GM21717 (cell line): Measurements from ENCODE around the gene PIBF1.
"Not testable (repeated sequence)": the region's sequence is repeated elsewhere in the genome, so short reads cannot be mapped to it uniquely, and the experiment has no call there.

Experiments used
- ATAC-seq: cut with Tn5 transposase; IDR thresholded peaks from one replicate; pipeline ENCODE4 v1.9.1; 2021; ENCODE audit warnings: mild to moderate bottlenecking, moderate library complexity; ENCODE audit not compliant: unreplicated experiment

Gene PIBF1

GRCh38 chr13:72781451-72782439 lies at the start of gene PIBF1, which contains the start of gene DIS3:
Gene PIBF1 (plus strand): TSS chr13:72782133. CDS start chr13:72783470, 1,337 bp downstream.
Gene DIS3 (minus strand): TSS chr13:72781900. CDS start chr13:72781832, 68 bp downstream.
- ATAC-seq: peak; percentile 98

GRCh38 chr13:72737033-72737432 lies 44.9 kb upstream of the PIBF1 start:
- no peak for ATAC-seq

GRCh38 chr13:72740015-72740414 lies 41.9 kb upstream of the PIBF1 start:
- no peak for ATAC-seq

DNA sequence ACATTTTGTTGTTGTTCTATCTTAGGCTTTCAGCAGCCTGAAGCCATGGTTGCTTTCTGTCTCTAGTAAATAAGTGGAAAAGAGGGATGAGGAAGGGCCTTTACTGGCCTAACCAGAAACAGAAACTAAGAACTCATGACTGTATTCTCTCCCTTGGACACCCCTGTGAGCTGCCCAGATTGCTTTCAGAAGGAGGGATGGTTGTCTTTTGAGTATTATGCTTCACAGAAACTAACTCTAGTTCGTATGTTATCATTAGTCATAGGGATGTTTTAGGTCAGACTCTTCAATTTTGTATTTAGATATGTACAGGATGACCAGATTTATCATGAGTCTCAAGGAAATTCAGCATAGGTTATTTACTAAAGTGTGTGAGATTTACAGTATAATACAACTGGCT lies 36.7 kb upstream of the PIBF1 start:
- peak; percentile 82 for ATAC-seq

DNA sequence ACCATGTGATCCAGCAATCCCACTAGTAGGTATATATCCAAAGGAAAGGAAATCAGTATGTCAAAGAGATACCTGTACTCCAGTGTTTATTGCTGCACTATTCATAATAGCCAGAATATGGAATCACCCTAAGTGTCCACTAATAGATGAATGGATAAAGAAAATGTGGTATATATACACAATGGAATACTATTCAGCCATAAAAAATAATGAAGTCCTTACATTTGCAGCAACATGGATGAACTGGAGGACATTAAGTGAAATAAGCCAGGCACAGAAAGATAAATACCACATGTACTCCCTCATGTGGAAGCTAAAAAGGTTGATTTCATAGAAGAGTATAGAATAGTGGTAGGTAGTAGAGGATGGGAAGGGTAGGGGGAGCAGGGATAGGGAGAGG lies 30.7 kb upstream of the PIBF1 start:
- no peak for ATAC-seq

- ATAC-seq: no peak
Measured at GRCh38 chr13:72754111-72754510, 27.8 kb upstream of the PIBF1 start.

DNA sequence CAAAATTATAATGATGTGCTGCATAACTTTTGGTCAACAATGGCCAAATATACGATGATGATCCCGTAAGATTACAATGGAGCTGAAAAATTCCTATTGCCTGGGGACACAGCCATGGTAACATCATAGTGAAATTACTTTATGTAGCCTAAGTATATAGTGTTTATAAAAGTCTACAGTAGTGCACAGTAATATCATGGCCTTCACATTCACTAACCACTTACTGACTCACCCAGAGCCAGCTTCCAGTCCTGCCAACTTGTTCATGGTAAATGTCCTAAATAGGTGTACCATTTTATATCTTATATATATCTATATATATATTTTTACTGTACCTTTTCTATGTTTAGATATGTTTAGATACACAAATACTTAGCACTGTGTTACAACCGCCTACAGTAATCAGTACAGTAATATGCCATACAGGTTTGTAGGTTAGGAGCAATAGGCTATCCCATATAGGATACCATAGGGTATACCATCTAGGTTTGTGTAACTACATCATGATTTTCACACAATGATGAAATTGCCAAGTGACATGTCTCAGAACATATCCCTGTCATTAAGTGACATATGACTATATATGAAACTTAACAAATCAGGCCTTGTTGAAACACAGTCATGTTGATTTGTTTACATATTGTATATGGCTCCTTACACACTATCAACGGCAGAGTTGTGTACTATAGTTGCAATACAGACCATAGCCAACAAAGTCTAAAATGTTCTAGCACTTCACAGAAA lies 24.0 kb upstream of the PIBF1 start:
- no peak for ATAC-seq

- ATAC-seq: no peak
Measured at GRCh38 chr13:72760189-72760588, 21.7 kb upstream of the PIBF1 start.

- no peak for ATAC-seq
Measured at GRCh38 chr13:72763411-72763810, 18.5 kb upstream of the PIBF1 start.

DNA sequence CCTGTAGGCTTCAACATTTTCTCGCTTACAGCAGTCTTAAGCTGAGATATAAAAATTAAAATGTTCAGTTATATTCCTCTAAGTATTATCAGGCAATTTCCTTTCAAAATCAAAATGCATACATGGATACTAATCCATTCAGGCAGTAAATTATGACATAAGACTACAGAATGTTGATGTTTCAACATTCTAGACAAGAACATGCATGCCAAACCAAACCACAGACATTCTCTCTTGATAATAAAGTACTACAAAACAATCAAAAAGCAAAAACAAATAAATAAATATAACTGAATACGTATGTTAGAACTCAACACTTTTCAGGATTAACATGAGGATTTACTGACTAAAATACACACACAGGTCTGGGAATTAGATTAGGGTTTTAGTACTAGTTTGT lies 7.9 kb upstream of the PIBF1 start:
- ATAC-seq: no peak

- no peak for ATAC-seq
Measured at GRCh38 chr13:72782717-72783116, 784 bp downstream of the PIBF1 start.

- not testable (repeated sequence) for ATAC-seq
Measured at GRCh38 chr13:72784679-72785078, 2.7 kb downstream of the PIBF1 start.

DNA sequence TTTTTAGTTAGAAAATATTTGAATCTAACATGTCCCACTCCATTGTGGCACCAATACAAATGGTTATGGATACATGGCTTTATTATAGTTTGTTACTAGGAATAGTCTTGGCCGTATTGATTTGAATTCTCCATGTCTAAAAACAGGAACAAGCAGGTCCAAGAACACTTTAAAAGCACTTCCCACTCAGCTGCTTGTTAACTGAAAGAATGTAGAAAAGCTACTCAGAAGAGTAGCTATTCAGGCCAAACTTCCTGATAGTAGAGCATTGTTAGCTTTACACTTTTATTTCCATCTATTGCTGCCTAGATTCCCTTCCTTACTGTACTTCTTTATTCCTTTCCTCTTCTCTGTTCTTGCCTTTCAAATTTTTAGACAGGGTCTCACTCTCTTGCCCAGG lies 6.9 kb downstream of the PIBF1 start:
- no peak for ATAC-seq

GRCh38 chr13:72792640-72793039 lies 10.7 kb downstream of the PIBF1 start:
- ATAC-seq: no peak

DNA sequence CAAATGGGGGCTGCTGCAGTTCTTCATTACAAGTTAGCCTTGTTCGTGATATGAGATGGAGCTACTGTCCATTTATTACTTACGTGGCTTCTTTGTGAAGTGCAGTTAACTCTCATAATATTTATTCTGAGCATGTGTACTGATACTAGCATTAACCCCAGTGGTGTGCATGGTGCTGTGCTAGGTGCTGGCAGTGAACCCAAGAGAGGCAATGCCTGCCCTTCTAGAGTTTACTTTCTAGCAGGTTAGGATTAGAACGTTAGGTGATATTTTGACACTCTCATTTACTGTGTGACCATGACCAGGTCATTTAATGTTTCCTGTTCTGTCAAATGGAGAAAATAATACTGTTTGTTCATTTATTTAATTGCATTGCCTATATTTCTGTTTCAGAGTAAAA lies 16.9 kb downstream of the PIBF1 start:
- no peak for ATAC-seq

GRCh38 chr13:72804301-72804700 lies 22.4 kb downstream of the PIBF1 start:
- no peak for ATAC-seq

GRCh38 chr13:72805676-72806346 lies 23.9 kb downstream of the PIBF1 start:
- ATAC-seq: no peak

DNA sequence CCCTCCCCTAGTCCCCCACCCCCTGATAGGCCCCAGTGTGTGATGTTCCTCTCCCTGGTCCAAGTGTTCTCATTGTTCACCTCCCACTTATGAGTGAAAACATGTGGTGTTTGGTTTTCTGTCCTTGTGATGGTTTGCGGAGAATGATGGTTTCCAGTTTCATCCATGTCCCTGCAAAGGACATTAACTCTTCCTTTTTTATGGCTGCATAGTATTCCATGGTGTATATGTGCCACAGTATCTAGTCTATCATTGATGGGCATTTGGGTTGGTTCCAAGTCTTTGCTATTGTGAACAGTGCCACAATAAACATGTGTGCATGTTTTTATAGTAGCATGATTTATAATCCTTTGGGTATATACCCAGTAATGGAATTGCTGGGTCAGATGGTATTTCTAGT lies 24.6 kb downstream of the PIBF1 start:
- ATAC-seq: not testable (repeated sequence)

DNA sequence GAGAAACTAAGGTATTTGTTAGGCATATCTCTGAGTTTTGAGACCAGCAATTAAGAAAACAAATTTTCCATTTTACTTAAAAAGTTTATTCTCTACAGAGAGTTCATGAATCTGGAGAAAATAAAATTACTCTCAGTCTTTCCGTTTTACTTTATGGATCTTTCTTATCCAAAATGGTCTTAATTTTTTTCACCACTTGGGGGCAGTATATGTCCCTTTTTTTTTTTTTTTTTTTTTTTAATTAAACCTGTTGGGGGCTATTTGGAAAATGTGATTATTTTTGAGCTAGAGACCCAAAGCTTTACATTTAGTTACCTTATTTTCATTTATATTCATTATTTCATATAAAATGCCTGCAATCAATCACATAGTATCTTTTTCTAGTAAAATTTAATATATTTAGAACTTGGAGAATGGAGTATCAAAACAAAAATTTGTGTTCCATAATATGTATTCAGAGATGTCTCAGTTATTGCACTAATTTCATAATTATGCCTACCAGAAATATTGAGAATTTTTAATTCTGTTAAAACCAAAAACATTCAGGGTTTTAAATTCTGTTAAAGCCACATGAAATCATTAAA lies 27.1 kb downstream of the PIBF1 start:
- no peak for ATAC-seq

DNA sequence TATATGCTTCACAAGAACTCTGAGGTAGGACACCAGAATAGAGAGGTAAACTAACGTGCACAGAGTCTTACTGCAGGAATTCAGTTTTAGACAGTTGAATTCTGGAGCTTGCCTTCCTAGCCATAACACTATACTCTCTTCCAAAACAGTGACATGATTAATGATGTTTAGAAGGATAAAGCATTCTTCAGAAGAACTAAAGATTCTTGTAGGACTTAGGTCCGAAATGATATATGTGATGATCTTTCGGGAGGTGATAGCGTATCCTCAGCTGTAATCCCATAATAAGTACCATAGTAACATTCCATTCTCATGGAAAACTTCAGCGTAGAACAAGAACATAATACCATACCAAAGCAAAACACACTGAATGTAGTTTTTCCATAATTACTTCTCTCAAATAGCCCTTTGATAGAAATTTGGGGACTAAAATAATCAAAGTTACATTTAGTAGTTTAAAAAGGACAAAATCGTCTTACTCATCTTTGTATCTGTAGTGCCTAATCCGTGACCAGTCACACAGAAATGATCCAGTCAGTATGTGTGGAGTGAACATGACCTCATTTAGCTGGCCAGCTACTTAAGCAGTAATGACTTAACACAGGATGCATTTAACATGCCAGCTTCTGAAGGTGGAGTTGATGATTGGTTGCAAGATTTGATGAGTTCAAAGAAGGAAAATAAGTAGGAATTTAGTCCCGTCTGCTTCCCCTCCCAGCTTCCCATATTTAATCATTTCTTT lies 38.4 kb downstream of the PIBF1 start:
- ATAC-seq: no peak
